ELR (cell line): Measurements from ENCODE around the gene SYF2.
A peak's percentile ranks its signal among the peaks of the same experiment; 100 is the strongest.
"Not testable (repeated sequence)": the region's sequence is repeated elsewhere in the genome, so short reads cannot be mapped to it uniquely, and the experiment has no call there.

Experiments used
- DNase-seq: peaks from one replicate; pipeline ENCODE4 v3.0.0-alpha.2; 2015; ENCODE audit warnings: low read depth

SYF2 gene

DNA sequence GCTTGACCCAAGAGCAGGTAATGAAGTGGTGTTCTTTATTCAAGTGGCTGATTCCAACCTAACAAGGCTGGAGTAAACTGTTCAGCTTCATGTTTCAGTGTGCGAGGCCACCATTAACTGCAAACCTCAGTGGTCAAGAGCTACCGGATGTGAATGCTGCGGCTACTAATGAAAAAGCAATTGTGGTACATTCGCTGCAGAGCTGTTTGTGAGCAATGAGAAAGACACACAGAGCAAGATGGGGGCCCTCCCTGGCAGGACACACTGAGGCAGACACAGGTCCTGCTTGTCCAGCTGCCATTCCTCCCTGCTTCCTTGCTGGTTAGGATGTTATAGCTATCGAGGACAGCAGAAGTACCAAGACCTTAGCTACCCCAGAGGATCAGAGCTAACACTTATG, 26.1 kb downstream of the SYF2 start:
- no peak for DNase-seq

DNA sequence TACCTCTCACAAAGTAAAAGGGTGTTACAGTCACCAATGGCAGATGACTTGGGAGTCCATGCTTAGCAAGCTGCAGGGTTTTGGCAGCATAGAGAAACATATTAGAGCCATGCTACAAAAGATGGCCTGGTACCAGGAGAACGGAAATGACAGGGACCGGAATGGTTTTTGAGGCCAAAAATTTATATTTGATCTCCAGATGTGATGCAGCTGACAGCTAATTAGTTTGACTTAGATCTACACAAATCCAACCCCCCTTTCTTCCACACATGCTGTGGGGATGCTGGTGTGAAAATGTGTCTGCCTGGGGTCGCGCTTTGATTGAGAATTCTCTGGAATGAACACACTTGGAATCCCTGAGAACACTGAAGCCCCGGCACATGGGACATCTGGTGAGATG, 26.5 kb downstream of the SYF2 start:
- DNase-seq = no peak

DNA sequence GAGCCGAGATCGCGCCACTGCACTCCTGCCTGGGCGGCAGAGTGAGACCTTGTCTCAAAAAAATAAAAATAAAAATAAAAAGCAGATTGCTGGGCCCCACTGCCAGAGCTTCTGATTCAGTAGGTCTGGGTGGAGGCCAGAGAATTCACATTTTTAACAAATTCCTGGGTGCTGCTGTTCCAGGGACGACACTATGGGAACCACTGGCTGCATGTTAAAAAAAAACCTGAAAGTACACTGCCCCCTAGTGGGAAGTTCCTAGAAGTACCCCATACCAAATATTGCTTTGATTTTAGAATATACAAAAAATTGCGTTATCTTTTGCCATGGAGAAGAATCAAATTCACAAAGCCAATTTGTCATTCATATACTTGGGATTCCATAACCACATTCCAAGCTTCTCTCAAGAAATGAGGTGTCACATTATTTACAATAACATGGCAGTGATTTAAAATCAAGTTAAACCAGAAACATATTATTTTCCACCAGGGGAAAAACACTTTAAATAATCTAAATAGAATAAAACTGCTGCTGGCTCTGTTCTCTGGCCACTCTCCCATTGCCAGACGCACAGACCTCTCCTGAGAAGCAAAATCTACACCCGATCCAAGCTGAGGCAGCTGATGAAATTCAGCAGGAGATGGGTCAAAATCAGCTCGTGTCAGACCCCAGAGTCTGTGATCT, 27.4 kb downstream of the SYF2 start:
- DNase-seq = peak; percentile 71

DNA sequence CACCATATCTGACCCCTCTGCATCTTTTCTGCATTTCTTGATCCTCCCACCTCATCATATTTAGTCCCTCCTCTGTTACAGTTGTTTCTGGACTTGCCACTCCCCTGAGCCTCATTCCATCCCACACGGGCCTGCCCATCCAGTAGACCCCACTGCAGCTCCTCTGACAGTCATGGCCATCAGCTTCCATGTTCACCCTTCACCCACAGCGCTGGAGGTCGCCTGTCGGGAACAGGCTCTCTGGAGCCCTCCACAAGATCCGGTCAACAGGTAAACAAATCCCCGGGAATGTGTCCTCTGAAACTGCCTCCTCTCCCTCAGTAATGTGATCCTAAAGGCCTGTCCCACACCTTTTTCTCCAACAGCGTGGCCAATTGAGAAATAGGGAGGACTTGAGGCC, 31.3 kb downstream of the SYF2 start:
- DNase-seq = no peak

DNA sequence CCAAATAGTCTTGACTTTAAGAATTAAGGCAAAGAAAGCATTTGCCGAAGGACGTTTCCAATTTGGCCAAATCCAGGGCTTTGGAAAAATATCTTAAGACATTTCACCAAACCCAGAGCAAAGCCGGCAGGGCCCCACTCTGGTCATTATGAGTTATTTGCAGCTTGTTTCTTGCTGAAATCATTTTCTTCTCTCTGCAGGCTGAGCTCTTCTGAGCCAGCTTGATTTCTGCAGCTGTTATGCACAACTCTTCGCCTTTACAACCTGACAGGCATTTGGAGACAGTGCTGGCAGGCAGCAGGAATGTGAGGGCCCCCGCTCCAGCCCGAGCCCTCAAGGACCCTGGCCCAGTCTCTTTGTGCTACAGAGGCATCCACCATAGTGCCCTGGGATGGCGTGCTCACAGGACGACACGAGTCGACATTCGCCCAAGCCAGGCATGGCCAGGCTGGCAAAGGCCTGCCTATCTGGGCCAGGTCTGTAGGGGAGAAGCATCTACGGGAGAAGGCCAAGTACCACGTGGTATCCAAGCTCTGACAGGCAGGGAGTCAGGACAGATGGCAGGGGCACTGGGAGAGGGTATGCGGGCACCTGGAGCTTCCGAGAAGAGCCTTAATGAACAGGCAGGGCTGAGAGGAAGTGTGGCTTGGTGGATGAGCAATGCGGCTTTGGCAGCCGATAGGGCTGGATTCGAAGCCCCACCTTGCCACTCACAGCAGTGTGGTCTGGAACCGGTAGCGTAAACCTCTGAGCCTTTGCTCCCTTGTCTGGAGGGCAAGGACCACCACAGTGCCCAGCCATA, 32.3 kb downstream of the SYF2 start:
- no peak for DNase-seq

DNA sequence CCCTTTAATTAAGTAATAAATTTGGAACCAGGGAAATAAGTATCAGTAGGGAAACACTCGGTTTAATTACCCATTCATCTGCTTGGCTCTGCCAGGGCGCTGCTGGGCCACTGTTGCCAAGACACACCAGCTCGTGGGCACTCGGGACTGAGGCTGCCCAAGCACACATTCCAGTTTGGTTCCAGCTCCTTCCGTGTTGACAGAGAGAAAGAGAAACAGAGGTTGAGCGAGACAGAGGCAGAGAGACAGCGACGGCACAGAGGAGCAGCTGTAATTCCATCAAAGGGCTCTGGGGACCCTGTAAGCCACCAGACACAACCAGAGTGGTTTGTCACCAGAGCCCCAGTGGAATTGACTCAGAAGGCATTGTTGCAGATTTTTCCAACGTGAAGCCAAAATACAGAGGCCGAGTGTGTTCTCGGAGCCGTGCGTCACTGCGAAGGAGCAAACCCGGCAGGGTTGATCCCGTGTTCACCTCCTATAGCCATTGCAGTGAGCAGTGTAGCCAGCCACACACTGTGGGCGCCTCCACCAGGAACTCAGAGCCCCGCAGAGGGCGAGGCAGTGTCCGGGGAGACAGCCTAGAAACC, 33.5 kb downstream of the SYF2 start:
- no peak for DNase-seq

DNA sequence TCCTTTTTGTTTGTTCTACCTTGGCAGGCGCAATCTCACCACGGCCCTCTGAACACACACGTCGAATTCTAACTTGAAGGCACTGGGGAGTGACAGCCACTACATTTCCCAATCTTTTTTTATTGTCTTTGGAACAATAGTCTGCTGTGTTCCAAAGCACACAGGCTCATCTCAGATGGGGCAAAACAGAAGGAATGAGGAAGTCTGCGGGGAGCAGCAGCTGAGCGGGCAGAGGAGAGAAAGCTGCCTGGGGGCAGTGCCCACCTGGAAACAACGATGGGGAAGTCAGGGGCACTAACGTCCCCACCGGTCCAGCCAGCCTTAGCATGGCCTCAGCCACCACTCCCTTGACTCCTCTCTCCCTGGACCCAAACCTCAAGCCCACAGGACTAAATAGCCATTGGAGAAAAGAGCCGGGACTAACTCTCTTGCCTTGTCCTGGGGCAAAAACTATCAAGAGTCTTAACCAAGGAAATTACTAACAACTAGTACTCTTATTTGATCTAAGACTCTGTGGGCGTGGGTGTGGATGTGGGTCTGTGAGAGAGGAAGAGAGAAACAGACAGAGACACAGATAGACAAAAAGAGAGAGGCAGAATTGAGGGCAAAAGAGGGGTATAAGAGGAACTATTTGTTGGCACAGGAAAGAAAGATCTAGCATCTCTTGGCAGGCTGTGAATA, 34.2 kb downstream of the SYF2 start:
- DNase-seq = no peak

DNA sequence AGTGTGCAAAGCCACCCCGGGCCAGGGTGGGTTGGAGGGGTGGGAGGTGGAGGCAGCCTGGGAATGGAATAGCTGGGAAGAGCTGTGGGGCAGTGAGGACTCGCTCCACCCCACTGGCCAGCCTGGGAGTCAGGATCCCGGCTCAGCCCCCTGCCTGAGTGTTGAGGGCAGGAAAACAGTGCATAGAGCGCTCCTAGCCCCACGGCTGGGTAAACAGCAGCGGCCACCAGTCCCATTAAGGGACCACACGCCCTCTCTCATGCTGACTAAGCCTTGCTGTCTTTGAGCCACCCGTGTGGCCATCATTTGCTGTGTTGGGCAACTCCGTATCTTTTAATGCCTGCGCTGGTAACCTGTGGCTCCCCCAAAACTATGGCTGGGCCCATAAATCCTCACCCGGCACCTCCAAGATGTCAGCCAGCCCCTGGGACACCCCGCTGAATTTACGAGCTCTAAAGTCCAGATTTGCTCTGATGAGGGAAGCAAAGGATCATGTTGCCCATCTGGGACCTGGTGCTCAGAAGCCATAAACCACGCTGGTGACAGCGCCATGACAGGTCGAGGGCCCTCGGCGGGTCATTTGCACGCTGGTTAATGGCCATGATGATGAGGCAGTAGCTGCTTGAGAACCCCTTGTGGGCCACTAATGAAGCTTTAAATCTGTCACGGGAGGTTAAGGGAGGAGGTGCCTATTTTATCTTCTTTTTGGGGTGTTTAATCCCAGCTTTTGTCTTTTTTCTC, 34.9 kb downstream of the SYF2 start:
- DNase-seq = no peak

DNA sequence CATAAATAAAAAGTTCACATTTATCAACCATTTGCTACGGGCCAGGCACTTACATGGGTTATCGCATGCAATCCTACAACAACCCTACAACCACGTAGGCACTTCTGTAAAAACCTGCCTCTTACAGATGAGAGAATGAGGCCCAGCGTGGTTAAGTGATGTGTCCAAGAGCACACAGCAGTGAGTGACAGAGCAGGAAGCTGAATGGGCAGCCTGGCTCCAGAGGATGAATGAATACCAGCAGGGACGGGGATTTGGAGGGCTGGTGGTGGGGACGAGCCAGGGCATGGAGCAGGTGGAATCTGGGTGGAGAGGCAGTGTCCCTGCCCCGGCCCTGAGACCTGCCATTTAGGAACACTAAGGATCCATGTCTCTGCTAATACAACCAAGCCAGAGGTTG, 35.5 kb downstream of the SYF2 start:
- no peak for DNase-seq

DNA sequence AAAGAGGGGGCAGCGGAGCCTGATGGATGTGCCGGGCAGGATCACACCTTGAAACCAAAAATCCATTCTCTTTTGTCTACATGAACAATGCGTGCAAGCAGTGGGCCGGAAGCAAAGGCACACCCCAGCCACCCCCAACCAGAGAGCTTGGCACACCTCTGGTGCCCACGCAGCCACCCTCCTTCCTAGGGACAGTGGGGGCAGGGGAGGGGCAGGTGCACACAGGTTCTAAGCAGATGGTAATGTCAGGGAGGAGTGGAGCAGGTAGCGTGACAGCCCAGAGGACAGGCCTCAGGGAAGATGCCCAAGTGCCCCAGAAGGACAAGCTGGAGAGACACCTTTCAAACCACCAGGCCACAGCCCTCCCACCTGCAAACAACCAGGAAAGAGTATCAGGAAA, 36.5 kb downstream of the SYF2 start:
- no peak for DNase-seq

DNA sequence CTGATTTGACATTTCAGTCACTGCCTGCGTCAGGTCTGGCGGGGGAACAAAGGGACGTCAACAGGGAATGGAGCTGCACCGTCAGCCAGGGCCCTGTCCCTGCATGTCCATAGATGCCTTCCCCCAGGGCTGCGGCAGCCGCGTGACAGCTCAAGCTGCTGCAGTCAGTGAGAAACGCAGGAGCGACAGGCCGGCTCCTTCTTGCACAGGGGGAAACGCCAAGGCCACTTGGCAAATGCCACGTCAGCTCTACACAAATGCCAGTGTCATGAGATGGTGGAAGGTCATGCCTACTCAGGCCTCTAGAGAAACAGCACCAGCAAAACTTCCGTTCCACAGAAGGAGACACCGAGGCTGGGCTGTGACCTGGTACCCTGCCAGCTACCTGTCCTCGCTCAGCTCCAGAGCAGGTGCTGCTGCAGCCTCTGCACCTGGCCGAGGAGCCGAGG, 37.7 kb downstream of the SYF2 start:
- DNase-seq = no peak

DNA sequence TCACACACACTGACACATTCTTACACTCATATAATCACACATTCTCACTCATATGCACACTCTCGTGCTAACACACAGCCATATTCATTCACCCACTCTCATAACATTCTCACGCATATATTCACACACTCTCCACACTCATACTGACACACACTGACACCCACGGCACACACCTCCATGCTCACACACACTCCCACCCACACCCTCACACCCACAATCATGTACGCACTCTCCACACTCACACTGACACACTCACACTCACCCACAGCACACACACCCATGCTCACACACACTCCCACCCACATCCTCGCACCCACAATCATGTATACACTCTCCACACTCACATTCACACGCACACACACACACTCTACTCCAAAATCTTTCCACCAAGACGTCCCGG, 38.2 kb downstream of the SYF2 start:
- no peak for DNase-seq

DNA sequence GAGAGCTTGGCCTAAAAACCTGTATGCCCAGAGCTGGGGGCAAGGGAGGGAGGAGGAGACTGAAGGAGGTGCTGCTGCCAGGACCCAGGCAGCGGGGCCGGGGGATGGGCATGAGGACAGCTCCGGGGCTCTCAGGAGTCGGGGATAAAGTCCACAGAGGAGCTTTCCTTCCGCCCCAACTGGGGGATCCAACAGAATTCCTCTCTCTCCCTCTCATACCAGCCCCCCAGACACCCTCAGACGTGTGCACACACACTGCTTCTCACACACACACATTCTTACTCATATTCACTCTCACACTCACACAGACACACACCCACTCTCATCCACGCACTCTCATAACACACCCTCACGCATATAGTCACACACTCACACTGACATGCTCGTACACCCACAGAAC, 39.1 kb downstream of the SYF2 start:
- DNase-seq = no peak

DNA sequence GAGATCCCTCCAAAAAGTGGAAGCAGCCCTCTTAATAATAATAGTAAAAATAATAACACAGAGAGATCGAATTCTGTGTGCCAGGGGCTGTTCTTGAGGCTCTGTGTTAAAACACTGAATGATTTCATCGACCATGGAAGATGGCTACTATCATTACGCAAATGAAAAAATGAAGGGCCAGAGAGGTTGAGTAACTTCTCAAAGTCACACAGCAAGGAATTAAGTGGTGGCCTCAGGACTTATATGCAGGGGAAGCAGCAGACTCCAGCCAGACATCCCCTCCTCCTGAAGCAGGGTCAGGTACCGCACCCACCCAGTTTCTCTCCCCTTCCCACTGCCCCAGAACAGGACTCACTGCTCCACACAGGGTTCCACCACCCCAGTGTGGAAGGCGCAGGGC, 40.1 kb downstream of the SYF2 start:
- DNase-seq = no peak

DNA sequence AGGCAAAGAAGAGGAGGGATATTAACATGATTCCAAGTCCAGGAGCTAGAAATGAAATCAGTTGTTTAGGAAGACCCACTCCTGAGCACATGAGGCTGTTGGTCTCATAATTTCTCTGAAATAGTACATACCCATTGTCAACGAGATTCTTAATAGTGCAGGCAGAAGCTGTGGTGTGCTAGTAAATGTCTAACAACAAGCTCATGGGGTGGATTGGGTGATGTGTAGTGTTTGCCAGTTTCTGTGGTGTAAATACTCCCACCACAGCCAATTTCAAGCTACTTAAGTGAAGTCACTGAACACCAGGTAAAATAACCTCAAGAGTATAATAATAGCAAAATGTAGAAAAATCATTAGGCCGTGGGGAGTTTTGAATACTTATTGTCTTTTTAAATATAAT, 42.0 kb downstream of the SYF2 start:
- DNase-seq = no peak

DNA sequence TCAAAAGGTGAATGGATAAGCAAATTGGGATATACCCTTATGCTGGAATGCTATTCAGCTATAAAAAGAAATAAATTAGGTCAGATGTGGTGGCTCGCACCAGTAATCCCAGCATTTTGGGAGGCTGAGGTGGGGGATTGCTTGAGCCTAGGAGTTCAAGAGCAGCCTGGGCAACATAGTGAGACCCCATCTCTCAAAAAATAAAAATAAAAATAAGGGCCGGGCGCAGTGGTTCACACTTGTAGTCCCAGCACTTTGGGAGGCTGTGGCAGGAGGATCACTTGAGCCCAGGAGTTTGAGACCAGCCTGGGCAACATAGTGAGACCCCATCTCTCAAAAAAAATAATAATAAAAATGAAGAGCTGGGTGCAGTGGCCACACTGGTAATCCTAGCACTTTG, 44.4 kb downstream of the SYF2 start:
- DNase-seq = not testable (repeated sequence)

DNA sequence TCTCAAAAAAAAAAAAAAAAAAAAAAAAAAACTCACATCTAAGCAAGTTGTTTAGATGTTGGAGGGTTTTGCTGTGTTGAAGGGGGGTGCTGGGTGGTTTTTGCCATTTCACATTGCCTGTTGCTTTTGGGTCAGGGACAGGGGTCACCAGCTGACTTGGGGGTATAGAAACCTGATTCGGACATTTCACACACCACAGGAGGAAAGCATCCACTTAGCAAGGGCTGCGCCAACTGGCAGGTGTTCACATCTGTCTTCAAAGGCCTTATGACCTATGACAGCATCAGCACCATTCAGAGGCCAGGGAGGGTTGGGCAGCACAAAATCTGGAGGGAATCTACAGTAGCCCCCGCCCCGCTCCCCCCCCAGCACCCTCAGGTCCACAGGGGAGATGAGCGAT, 45.2 kb downstream of the SYF2 start:
- no peak for DNase-seq

DNA sequence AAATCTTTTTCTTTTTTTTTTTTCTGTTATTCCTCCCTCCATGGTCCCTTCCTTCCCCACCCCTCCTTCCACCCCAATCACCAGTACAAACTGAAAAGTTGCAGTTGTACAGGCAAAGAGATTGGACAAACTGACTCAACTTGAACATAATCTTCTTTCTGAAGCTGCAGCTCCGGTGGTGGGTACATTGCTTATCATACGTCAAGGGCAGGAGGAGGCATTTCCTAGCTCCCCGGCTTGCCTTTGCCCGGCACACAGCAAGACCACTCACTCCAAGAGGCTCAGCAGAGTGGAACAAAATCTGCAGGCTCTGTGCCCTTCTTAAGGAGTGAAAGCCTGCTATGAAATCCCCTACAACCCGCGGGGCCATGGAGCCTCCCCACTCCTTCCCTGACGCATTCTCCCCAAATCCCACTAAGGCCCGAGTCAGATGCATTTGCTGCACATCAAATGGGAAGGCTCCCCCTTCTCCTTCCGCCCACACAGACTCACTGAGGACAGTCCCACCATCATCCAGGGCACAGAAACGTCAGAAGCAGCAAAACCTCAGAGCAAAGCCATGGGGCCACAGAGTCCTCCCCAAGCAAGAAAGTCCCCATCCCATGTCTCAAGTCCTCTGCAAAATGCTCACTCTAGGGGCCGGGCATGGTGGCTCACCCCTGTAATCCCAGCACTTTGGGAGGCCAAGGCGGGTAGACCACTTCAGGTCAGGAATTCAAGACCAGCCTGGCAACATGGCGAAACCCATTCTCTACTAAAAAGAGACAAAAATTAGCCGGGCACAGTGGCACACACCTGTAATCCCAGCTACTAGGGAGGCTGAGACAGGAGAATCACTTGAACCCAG, 45.9 kb downstream of the SYF2 start:
- DNase-seq = no peak

DNA sequence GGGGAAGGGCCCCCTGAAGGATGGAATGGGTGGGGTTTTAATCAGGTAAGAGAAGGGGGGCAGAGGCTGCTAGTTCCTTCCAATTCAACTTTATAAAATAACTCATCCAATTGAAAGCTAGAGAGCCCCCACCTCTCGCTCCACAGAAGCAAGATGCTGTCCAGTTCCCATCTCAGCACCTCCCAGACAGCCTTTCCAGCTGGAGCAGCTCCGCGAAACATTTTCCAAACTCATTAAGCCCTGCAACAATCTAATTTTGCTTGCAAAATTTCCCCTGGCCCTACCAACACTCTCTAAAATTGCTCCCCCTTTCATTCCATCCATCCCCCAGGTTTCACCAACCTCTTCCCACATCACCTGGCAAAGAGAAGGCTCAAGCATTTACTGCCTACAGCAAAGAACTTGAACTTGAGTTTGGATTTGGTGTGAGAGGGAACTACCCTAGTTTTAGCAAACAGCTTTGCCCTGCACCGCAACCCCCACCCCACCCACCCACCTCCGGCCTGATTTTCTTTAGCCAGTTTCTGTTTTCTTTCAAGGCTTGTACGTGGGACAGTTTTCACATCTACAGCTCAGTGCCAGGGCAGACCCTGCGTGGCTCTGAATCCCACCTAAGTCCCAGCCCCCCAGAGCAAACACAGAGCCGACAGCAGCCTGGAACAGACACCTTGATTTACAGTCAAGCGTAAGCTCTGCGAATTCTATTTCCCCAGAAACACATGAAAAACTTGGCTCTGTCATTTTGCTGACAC, 46.7 kb downstream of the SYF2 start:
- DNase-seq = no peak

DNA sequence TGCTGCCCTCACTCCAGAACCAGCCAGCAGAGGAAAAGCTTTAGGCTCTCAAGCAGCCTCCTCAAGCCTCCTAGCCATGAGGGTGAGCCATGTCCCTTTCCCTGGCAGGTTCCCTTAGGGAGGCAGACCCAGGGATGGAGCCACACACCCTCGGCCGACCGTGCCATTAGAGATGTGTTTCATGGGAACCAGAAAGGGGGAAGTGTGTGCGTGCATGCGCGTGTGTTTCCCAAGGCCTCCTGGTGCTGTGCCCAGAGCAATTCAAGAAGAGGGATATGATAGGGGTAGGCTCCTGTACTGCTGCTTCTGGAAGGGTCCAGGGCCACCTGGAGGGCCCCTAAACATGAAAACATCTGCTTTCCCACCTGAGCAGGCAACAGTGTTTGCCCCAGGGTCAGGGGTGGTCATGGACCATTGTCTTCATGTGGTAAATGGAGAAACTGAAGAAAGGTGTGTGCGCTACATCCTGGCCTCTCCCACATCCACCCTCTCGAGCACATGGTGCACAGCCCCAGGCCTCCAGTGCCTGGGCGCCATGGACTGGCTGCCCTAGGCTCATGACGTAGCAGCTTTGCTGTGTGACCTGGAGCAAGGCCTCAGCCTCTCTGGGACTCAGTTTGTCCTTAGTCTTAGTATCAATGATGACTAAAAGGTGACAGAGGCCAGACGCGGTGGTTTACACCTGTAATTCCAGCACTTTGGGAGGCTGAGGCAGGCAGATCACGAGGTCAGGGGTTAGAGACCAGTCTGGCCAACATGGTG, 48.1 kb downstream of the SYF2 start:
- DNase-seq = no peak
